HG03060 (cell line): ENCODE data around the gene CDAN1.

Experiments used
- ATAC-seq: cut with Tn5 transposase; IDR thresholded peaks from one replicate; pipeline ENCODE4 v1.9.1; 2021; ENCODE audit warnings: low read depth, moderate number of reproducible peaks; ENCODE audit not compliant: unreplicated experiment

CDAN1 gene

GRCh38 chr15:42735382-42736165 lies 1.4 kb downstream of the CDAN1 start:
- no peak for ATAC-seq

- no peak for ATAC-seq
Measured at GRCh38 chr15:42734076-42734672, 2.8 kb downstream of the CDAN1 start.

DNA sequence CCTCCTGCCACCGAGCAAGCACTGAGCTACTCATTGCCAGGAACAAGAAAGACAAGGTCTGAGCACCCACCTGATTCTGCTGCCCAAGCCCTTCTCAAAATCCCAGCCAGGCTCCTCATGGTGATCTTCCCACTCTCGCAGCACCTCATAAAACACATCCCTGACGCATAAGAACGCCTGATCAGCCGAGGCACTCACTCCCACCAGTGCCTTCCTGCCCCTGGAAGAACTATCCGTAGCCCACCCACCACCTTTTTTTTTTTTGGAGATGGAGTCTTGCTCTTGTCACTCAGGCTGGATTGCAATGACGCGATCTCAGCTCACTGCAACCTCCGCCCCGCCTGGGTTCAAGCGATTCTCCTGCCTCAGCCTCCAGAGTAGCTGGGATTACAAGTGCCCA lies 3.9 kb downstream of the CDAN1 start:
- no peak for ATAC-seq

GRCh38 chr15:42732095-42732827 lies 4.7 kb downstream of the CDAN1 start:
- ATAC-seq: no peak

DNA sequence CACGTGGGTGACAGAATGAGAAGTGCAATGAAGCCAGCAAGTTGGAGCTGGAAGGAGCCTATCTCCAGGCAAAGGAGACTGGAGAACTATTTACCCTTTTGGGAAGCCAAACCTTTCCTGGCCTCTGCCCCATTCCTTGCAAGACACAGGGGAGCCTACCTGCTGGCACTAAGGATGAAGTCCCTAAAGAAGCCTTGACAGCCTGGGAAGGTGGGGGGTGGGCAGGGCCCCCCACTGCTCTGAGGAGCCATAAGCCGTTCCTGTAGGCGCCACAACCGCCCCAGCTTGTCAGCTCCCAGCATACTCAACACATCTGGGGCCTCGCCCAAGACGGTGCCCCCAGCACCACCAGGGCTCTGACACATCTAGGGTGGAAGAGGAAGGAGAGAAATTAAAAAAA lies 5.5 kb downstream of the CDAN1 start:
- ATAC-seq: no peak

DNA sequence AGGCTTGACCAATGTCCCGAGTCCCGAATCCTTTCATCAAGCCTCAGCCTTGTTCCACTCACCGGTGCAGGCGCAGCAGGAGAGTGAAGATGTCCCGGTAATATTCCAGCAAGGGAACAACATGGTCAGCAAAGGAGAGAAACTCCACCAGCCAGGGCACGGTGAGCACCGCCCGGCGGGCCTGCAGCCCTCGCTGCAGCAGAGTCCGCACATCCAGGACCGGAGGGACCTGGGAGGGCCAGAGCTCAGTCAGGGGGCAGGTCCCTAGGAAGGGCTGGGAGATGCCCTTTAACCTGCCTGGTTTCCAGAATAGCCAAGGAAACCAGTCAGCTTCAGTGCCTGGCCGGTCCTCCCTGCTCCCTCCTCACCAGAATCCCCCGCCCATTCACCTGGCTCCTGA lies 6.4 kb downstream of the CDAN1 start:
- no peak for ATAC-seq

DNA sequence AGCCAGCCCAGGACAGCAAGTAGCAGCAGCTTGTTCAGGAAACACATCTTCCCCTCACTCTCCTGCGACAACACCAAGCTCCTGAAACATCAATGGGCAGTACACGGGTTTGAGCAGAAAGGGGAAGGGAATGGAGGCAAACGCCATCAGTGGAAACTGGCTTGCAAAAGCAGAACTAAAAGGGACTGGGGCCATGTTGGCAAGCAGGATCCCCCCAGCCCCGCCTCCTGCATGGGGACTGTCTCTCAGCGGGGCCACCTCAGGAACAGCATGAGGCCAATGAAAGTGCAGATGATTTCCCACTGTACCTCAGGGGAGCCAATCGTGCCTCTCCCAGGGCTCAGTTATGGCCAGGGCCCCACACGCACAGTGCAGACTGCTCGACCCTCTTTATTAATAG lies 6.8 kb downstream of the CDAN1 start:
- no peak for ATAC-seq

- no peak for ATAC-seq
Measured at GRCh38 chr15:42729409-42729808, 7.5 kb downstream of the CDAN1 start.

DNA sequence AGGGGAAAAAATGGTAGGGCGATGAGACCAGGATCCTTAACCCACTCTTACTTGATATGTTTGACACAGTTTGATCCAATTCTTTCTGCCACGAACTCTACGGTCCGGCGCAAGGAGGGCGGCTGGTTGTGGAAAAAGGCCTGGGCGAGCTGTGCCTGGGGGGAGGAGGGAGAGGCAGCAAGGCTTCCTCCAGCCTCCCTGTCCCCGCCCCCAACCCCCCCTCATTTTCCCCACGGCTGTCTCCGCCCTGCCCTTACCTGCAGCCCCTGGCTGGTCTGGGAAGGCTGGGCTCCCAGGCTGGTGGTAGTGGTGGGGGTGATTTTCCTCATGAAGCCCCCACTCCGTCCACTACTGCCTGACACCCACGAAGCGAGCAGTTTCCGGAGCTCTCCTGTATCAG lies 8.0 kb downstream of the CDAN1 start:
- ATAC-seq: no peak

GRCh38 chr15:42728560-42728959 lies 8.4 kb downstream of the CDAN1 start:
- no peak for ATAC-seq

DNA sequence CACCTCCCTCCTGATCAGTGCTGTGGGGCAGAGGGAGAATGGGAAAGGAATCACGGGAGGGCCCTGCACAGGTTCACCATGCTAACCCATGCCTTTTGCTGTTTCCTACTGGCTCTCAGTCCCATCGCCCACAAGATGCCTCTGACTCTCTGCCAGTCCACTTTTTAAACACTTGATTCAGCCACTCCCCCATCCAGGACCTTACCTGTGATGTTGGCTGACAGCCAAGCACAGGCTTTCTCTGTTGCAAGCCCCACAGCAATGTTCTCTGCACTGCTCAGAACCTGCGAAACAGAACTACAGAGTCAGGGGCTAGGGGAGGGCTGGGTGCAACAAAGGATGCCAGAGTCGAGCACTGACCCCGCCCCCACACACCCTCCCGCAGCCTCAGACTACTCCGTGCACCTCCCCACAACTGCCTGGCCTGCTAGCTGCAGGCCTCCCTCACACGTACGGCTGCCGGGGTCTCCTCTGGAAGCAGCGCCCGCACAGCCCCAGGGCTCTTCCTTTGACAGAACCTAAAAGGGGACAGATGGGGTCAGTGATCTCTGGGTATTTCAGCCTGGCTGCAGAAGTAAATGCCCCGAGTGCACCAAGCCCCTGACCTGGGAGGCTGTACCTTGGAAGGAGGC lies 9.1 kb downstream of the CDAN1 start:
- ATAC-seq: no peak

DNA sequence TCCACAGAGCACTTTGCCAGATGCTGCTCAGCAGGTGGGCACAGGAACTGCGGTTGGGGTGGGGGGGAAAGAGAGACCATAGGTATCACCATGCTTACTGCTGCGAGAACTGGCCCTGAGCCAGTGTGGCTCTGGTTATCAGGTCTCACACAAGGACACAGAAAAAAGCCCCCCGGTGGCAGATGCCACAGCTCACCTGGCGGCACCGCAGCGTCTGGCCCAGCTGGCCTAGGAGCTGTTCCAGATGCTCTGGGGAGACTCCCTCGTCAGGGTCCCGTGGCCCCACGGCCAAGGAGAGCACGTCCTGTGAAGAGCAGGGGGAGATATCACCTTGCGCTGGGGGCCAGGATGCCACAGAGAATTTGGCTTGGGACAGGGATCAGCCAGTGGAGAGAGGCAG lies 10.8 kb downstream of the CDAN1 start:
- ATAC-seq: no peak

GRCh38 chr15:42725331-42725903 lies 11.5 kb downstream of the CDAN1 start:
- no peak for ATAC-seq

DNA sequence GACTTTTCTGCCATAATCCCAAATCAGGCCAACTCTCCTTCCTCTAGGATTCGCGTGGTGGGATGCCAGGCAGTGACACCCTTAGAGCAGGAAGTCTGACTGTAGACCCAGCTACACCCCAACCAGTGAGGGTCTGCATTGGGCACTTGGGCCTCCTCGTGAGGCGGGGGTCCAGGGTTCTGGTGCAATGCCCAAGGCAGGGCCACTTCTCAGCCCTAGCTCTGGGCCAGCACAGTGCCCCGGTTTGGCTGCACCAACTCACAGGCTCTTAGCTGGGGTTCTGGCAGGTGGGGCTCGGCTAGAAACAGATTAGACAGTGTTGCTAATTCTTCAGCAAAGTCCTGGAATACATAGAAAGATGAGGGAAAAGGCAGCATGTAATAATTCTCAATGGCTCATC lies 12.7 kb downstream of the CDAN1 start:
- no peak for ATAC-seq

- ATAC-seq: no peak
Measured at GRCh38 chr15:42723068-42723467, 13.9 kb downstream of the CDAN1 start.

DNA sequence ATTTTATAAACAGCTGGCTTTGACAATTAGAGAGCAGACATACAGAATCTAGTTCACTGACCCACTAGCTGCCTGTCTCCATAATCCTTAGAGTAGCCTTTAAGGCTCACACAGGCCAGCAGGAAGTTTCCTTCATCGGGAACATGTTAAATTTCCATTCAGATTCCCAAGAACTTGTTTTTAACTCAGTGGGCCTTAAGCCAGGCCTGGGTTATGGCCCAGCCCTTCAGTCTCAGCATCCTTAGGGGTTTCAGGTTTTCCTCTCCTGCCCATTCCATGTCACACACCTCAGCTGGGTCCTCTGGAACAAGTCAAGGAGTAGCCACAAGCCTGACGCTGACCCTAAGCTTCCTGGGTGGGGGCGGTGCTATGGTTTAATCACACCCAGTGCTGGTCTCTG lies 15.0 kb downstream of the CDAN1 start:
- ATAC-seq: no peak

- no peak for ATAC-seq
Measured at GRCh38 chr15:42721016-42721415, 15.9 kb downstream of the CDAN1 start.

DNA sequence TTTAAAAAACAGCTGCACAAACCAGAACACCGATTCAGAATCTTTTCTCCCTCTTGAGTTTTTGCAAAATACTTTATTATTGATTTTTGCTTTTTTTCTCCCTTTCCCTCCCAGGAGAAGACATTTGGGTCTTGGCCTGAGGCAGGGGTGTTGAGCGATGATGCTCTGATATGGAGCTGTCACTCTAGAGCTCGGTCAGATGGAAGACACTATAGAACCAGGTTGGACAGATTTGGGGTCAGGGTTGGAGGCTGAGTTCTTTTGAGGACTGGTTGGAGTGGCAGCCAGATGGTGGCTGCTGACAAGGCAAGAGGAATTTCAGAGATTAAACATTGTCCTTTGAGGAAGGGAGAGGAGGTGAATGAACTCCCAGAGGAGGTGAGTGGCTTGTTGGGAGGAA lies 16.9 kb downstream of the CDAN1 start:
- no peak for ATAC-seq

DNA sequence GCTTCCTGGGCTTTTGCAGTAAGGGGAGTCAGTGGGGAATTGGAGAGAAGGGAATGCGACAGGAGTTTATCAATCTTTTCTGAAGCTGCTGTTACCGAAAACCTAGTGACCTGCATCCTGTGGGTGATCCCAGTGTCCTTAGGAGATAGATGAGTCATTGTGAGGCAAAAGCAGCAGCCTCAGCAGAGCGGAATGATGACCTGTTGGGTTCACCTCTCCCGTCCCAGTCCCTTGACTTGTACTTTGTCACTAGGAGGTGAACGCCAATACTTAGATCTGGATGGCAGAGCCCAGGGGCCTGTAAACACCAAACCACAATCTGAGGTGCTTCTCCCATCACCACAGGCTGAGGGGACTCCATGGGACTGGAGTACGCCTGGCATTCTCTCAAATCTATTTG lies 17.9 kb downstream of the CDAN1 start:
- ATAC-seq: no peak

GRCh38 chr15:42716626-42717025 lies 20.3 kb downstream of the CDAN1 start:
- ATAC-seq: no peak

GRCh38 chr15:42716125-42716524 lies 20.8 kb downstream of the CDAN1 start:
- no peak for ATAC-seq
